Skeletal muscle cell (primary cell): Measurements from ENCODE around the gene PRELID2.
"Not testable (repeated sequence)": the region's sequence is repeated elsewhere in the genome, so short reads cannot be mapped to it uniquely, and the experiment has no call there.

Source experiments
- DNase-seq: peaks from one replicate; pipeline ENCODE4 v3.0.0-alpha.2; 2010; ENCODE audit warnings: low read depth
- H3K4me3 ChIP-seq: 2 replicates; pipeline ENCODE4 v1.5.1; 2011; ENCODE audit warnings: low read depth, mild to moderate bottlenecking, control low read depth, low read length, moderate library complexity

Gene PRELID2

GRCh38 chr5:145846081-145846480, 10.9 kb upstream of the PRELID2 start:
- DNase-seq = no peak
- H3K4me3 ChIP-seq = no peak overlapping the region

- H3K4me3 ChIP-seq = no peak overlapping the region
- DNase-seq = no peak
Observed at GRCh38 chr5:145841299-145841698, 6.2 kb upstream of the PRELID2 start.

- H3K4me3 ChIP-seq = no peak overlapping the region
- no peak for DNase-seq
Observed at GRCh38 chr5:145840458-145841132, 5.5 kb upstream of the PRELID2 start.

GRCh38 chr5:145838276-145838675, 3.1 kb upstream of the PRELID2 start:
- H3K4me3 ChIP-seq = no peak overlapping the region

GRCh38 chr5:145836241-145836640, 1.1 kb upstream of the PRELID2 start:
- not testable (repeated sequence) for DNase-seq, H3K4me3 ChIP-seq

More at GRCh38 chr5:145838276-145838675, 3.1 kb upstream of the PRELID2 start:
- no peak for DNase-seq

GRCh38 chr5:145835848-145836239, 702 bp upstream of the PRELID2 start:
- no peak for DNase-seq
- peak overlapping the region; percentile 62 for H3K4me3 ChIP-seq

- no peak for DNase-seq
- H3K4me3 ChIP-seq = peak overlapping the region; percentile 62
Observed at GRCh38 chr5:145834554-145834916, 607 bp downstream of the PRELID2 start.

GRCh38 chr5:145833631-145834200, 1.4 kb downstream of the PRELID2 start:
- DNase-seq = no peak
- H3K4me3 ChIP-seq = no peak overlapping the region

GRCh38 chr5:145830594-145830993, 4.5 kb downstream of the PRELID2 start:
- no peak for DNase-seq
- H3K4me3 ChIP-seq = no peak overlapping the region

GRCh38 chr5:145829708-145830361, 5.3 kb downstream of the PRELID2 start:
- no peak overlapping the region for H3K4me3 ChIP-seq
- no peak for DNase-seq

GRCh38 chr5:145826895-145827674, 8.1 kb downstream of the PRELID2 start:
- no peak for DNase-seq
- H3K4me3 ChIP-seq = no peak overlapping the region

GRCh38 chr5:145825751-145826180, 9.4 kb downstream of the PRELID2 start:
- no peak overlapping the region for H3K4me3 ChIP-seq
- no peak for DNase-seq

- no peak for DNase-seq
- H3K4me3 ChIP-seq = no peak overlapping the region
Observed at GRCh38 chr5:145824040-145824439, 11.1 kb downstream of the PRELID2 start.

GRCh38 chr5:145818604-145819003, 16.5 kb downstream of the PRELID2 start:
- H3K4me3 ChIP-seq = no peak overlapping the region
- no peak for DNase-seq

GRCh38 chr5:145812877-145813276, 22.3 kb downstream of the PRELID2 start:
- DNase-seq = no peak
- H3K4me3 ChIP-seq = no peak overlapping the region

GRCh38 chr5:145811834-145812625, 23.1 kb downstream of the PRELID2 start:
- DNase-seq = no peak
- H3K4me3 ChIP-seq = no peak overlapping the region

- no peak overlapping the region for H3K4me3 ChIP-seq
- DNase-seq = no peak
Observed at GRCh38 chr5:145806923-145807322, 28.2 kb downstream of the PRELID2 start.

- DNase-seq = no peak
- H3K4me3 ChIP-seq = no peak overlapping the region
Observed at GRCh38 chr5:145805819-145806218, 29.3 kb downstream of the PRELID2 start.

GRCh38 chr5:145804701-145805100, 30.4 kb downstream of the PRELID2 start:
- no peak for DNase-seq
- H3K4me3 ChIP-seq = no peak overlapping the region
